ENCODE measurements around the gene SFT2D3. TPM values are rescaled to one million over a fixed set of nuclear protein-coding genes. Genes with fewer than 3 reads are reported as not detected.

SFT2D3 gene, protein sequence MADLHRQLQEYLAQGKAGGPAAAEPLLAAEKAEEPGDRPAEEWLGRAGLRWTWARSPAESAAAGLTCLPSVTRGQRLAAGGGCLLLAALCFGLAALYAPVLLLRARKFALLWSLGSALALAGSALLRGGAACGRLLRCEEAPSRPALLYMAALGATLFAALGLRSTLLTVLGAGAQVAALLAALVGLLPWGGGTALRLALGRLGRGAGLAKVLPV
- total RNA-seq = 10 to 100 TPM; 12.9 to 13.2 TPM
- polyA plus RNA-seq (ENCODE audit: insufficient read depth, low read depth, low replicate concordance) = 7.4 TPM
- long read RNA-seq, donor 1, transcript SFT2D3-201 (1 exons, 3,735 nt) = major isoform, 25 of 66 reads
- long read RNA-seq, donor 1, partial matches to known transcripts = 41 of 66 reads
- long read RNA-seq, donor 1, other reads (novel, unspliced or antisense) = 0 of 66 reads
- long read RNA-seq, donor 2, transcript SFT2D3-201 (1 exons, 3,735 nt) = major isoform, 18 of 18 reads
- long read RNA-seq, donor 2, partial matches to known transcripts = 0 of 18 reads
- long read RNA-seq, donor 2, other reads (novel, unspliced or antisense) = 0 of 18 reads

DNA sequence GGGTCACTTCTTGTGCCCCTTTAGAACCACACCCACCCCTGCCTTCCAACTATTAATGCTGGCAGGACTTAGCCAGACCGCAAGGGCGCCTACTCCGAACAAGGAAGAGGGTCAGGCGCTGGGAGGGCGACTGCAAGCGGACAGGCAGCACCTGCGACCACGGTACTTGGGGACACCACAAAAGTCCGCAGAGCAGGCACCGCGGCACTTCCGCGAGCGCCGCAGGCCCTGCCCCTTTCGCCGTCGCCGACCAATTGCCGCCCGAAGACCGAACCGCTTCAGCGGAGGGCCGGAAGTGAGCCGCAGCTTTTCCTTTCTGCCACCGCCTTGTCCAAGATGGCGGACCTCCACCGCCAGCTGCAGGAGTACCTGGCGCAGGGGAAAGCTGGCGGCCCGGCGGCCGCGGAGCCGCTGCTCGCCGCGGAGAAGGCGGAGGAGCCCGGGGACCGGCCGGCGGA lies at the start of gene SFT2D3:
Gene SFT2D3, plus strand, starts transcription at position 305 of the 458 bp plus-strand sequence. Its CDS starts 32 bp downstream, at position 337.
- peak; percentile 95 for DNase-seq
- no peaks in the 10 kb centered on the region for H3K9me3 ChIP-seq
- peaks cover 22% of the 10 kb centered on the region for H3K4me1 ChIP-seq
- intact Hi-C loops (cut with DNase I; ENCODE audit: low total_unique reads) = no loop called here
- H3K27me3 ChIP-seq = no peaks in the 10 kb centered on the region
- no peaks in the 10 kb centered on the region for H3K36me3 ChIP-seq (ENCODE audit: low read depth, missing control alignments)
- TF ChIP-seq, protein P1, sequence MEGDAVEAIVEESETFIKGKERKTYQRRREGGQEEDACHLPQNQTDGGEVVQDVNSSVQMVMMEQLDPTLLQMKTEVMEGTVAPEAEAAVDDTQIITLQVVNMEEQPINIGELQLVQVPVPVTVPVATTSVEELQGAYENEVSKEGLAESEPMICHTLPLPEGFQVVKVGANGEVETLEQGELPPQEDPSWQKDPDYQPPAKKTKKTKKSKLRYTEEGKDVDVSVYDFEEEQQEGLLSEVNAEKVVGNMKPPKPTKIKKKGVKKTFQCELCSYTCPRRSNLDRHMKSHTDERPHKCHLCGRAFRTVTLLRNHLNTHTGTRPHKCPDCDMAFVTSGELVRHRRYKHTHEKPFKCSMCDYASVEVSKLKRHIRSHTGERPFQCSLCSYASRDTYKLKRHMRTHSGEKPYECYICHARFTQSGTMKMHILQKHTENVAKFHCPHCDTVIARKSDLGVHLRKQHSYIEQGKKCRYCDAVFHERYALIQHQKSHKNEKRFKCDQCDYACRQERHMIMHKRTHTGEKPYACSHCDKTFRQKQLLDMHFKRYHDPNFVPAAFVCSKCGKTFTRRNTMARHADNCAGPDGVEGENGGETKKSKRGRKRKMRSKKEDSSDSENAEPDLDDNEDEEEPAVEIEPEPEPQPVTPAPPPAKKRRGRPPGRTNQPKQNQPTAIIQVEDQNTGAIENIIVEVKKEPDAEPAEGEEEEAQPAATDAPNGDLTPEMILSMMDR (IDR thresholded peaks at IDR 0.05) = no peak
- TF ChIP-seq POLR2A (IDR thresholded peaks at IDR 0.05) = peak; percentile 45
- H3K4me3 ChIP-seq = peak within 1 kb of the TSS; percentile 73 to 87
- H3K27ac ChIP-seq = peak within 1 kb of the TSS; percentile 86 to 95
- 0 to 2% methylated on average over 18 to 44 of the region's 44 CpGs for WGBS, 2 donors

DNA sequence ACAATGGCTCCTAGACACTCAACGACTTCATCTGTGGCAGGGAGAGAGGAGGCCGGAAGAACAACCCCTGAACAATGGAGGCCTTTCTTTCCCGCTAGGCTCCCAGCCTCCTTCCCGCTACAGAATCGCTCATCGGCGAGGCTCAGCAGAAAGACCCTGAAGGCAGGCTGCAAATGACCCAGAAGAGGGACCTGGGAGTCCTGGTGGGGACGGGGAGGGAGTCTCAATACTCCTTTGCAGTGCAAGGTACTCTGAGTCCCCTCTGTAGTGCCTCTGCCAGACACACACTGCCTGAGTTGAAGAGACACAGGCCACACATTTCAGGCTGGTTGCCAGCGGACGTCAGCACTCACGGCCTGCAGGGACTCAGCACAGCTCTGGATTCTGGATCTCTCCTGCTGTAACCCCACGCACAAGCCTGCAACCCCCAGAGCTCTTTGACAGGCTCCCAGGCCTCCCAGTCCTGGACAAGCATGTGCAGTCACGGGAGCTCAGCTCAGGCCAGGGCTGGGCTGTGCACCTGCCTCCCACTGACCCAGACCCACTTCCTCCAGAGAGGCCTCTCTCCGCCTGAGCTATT lies 49.2 kb upstream of the SFT2D3 start:
- Histone ChIP-seq H3K27ac (peak overlapping the region; percentile 0 to 71), H3K36me3 (ENCODE audit: low read depth, missing control alignments) (no peaks in the 10 kb centered on the region), H3K27me3 (no peaks in the 10 kb centered on the region), H3K4me1 (peaks cover 20% of the 10 kb centered on the region), H3K9me3 (no peaks in the 10 kb centered on the region), H3K4me3 (no peak overlapping the region)
- 62 to 68% methylated on average over 11 to 14 of the region's 14 CpGs for WGBS, 2 donors
- DNase-seq = peak; percentile 84
- TF ChIP-seq, protein P1 (IDR thresholded peaks at IDR 0.05) = no peak
- TF ChIP-seq POLR2A (IDR thresholded peaks at IDR 0.05) = no peak
- intact Hi-C loops (cut with DNase I; ENCODE audit: low total_unique reads) = no loop called here

DNA sequence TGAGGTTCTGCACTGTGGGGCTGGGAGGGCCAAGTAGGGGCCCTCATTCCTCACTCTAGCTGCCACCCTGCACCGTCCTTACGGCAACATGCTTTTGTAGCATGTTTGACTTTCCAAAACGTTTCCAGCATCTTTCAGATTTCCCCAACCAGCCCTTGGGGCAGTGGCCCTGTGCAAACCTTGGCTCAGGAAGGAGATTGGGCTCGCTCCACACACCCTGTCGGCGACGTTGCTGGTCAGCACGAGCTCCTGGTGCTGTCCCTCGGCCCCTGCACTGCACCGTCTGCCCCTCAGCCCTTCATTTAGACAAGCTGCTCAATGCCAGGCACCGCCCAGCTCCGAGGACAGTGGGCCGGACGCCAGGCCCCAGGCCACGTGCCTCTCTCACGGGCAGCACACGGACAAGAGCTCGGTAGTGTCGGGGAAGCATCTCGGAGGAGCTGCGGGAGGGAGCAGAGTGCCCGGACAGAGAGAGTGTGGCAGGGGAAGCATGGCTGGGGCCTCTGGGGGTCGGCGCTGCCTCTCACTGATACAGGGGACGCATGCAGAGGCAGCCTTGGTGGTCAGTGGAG lies 48.4 kb upstream of the SFT2D3 start:
- Histone ChIP-seq H3K36me3 (ENCODE audit: low read depth, missing control alignments) (no peaks in the 10 kb centered on the region), H3K9me3 (no peaks in the 10 kb centered on the region), H3K27me3 (no peaks in the 10 kb centered on the region), H3K4me3 (no peak overlapping the region), H3K4me1 (peaks cover 20% of the 10 kb centered on the region), H3K27ac (peak overlapping the region in 1 of 2 donors; percentile 56)
- no peak for DNase-seq
- 80% methylated on average over 21 to 25 of the region's 25 CpGs for WGBS, 2 donors
- TF ChIP-seq POLR2A (IDR thresholded peaks at IDR 0.05) = no peak
- TF ChIP-seq, protein P1 (IDR thresholded peaks at IDR 0.05) = no peak
- intact Hi-C loops (cut with DNase I; ENCODE audit: low total_unique reads) = no loop called here

DNA sequence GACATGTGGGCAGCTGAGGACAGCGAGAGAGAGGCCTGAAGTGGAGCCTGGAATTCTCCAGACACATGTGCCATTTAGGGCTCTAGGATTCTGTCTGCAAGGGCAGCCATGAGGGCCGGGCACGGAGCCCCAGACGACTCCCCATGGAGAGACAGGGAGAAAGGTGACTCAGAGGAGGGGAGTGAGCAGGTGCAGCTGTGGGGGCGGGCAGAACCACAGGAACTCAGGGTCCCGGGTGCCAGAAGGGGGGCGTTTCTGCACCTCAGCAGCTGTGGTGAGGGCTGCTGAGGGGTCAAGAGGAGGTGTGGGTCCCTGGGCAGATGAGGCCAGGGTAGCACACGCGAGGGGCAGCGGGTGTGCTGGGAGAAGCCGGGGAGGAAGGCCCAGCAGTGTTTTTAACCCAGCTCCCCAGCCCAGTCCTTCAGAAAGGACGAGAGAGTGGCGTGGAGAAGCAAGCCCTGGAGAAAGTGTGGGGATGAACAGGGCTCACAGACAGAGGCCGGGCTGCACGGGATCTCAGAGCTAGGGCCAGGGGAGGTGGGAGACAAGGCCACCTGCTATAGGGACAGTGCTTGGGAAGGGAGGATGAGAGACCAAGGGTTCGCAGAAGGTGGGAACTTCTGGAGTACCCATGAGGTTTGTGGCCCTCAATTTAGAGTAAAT lies 47.7 kb upstream of the SFT2D3 start:
- peaks cover 20% of the 10 kb centered on the region for H3K4me1 ChIP-seq
- TF ChIP-seq POLR2A (IDR thresholded peaks at IDR 0.05) = no peak
- TF ChIP-seq, protein P1 (IDR thresholded peaks at IDR 0.05) = no peak
- 85 to 93% methylated on average over 16 of the region's 16 CpGs for WGBS, 2 donors

More for the DNA sequence above, 47.7 kb upstream of the SFT2D3 start:
- Histone ChIP-seq H3K36me3 (ENCODE audit: low read depth, missing control alignments) (no peaks in the 10 kb centered on the region), H3K4me3 (no peak overlapping the region), H3K9me3 (no peaks in the 10 kb centered on the region), H3K27me3 (no peaks in the 10 kb centered on the region), H3K27ac (peak overlapping the region in 1 of 2 donors; percentile 56)
- intact Hi-C loops (cut with DNase I; ENCODE audit: low total_unique reads) = no loop called here
- DNase-seq = no peak

All from testis (tissue), 5 donors.